Measurements from ENCODE around the gene TMEM18.

TMEM18 gene

GRCh38 chr2:649426-650342 lies 27.5 kb downstream of the TMEM18 start:
- FAIRE-seq, result no peak
- no peak for DNase-seq (ENCODE audit: insufficient read length, low spot score)
- no peak for TF ChIP-seq PAX5 (IDR thresholded peaks at IDR 0.05; ENCODE audit: insufficient read depth, low read length, severe bottlenecking)

GRCh38 chr2:648476-649424 lies 28.5 kb downstream of the TMEM18 start:
- no peak for FAIRE-seq

GRCh38 chr2:647691-648231 lies 29.4 kb downstream of the TMEM18 start:
- DNase-seq (ENCODE audit: insufficient read length, low spot score) (no peak), FAIRE-seq (no peak)
- no peak for TF ChIP-seq TAF1 (IDR thresholded peaks at IDR 0.05; ENCODE audit: low read depth, low read length)
- no peak for TF ChIP-seq PAX5 (IDR thresholded peaks at IDR 0.05; ENCODE audit: insufficient read depth, low read length, severe bottlenecking)
- no peak for TF ChIP-seq POU2F2 (IDR thresholded peaks at IDR 0.05; ENCODE audit: low read depth, low read length)
- no peak for TF ChIP-seq SPI1 (IDR thresholded peaks at IDR 0.05; ENCODE audit: low read depth, low read length)

More at GRCh38 chr2:648476-649424, 28.5 kb downstream of the TMEM18 start:
- DNase-seq (ENCODE audit: insufficient read length, low spot score), result no peak
- TF ChIP-seq POLR2AphosphoS5 (IDR thresholded peaks at IDR 0.05; ENCODE audit: low read depth, low read length) (no peak), PAX5 (IDR thresholded peaks at IDR 0.05; ENCODE audit: insufficient read depth, low read length, severe bottlenecking) (no peak), SPI1 (IDR thresholded peaks at IDR 0.05; ENCODE audit: low read depth, low read length) (no peak), POLR2A (IDR thresholded peaks at IDR 0.05; ENCODE audit: low read depth, low read length) (no peak), POU2F2 (IDR thresholded peaks at IDR 0.05; ENCODE audit: low read depth, low read length) (no peak), TAF1 (IDR thresholded peaks at IDR 0.05; ENCODE audit: low read depth, low read length) (no peak)

GRCh38 chr2:647003-647560 lies 30.1 kb downstream of the TMEM18 start:
- DNase-seq (ENCODE audit: insufficient read length, low spot score), result no peak
- TF ChIP-seq POLR2A (IDR thresholded peaks at IDR 0.05; ENCODE audit: low read depth, low read length) (no peak), SPI1 (IDR thresholded peaks at IDR 0.05; ENCODE audit: low read depth, low read length) (no peak), POU2F2 (IDR thresholded peaks at IDR 0.05; ENCODE audit: low read depth, low read length) (no peak), POLR2AphosphoS5 (IDR thresholded peaks at IDR 0.05; ENCODE audit: low read depth, low read length) (no peak), TAF1 (IDR thresholded peaks at IDR 0.05; ENCODE audit: low read depth, low read length) (no peak), PAX5 (IDR thresholded peaks at IDR 0.05; ENCODE audit: insufficient read depth, low read length, severe bottlenecking) (no peak)
- no peak for FAIRE-seq

- TF ChIP-seq TAF1 (IDR thresholded peaks at IDR 0.05; ENCODE audit: low read depth, low read length), result no peak
- TF ChIP-seq SPI1 (IDR thresholded peaks at IDR 0.05; ENCODE audit: low read depth, low read length), result no peak
- no peak for TF ChIP-seq PAX5 (IDR thresholded peaks at IDR 0.05; ENCODE audit: insufficient read depth, low read length, severe bottlenecking)
- no peak for TF ChIP-seq POLR2A (IDR thresholded peaks at IDR 0.05; ENCODE audit: low read depth, low read length)
- TF ChIP-seq POU2F2 (IDR thresholded peaks at IDR 0.05; ENCODE audit: low read depth, low read length), result no peak
- TF ChIP-seq POLR2AphosphoS5 (IDR thresholded peaks at IDR 0.05; ENCODE audit: low read depth, low read length), result no peak
- FAIRE-seq (no peak), DNase-seq (ENCODE audit: insufficient read length, low spot score) (no peak)
These were observed 32.3 kb downstream of the TMEM18 start for GRCh38 chr2:644871-645270.

GRCh38 chr2:643761-644160 lies 33.4 kb downstream of the TMEM18 start:
- no peak for DNase-seq (ENCODE audit: insufficient read length, low spot score)
- no peak for FAIRE-seq
- TF ChIP-seq POLR2AphosphoS5 (IDR thresholded peaks at IDR 0.05; ENCODE audit: low read depth, low read length), result no peak
- no peak for TF ChIP-seq POU2F2 (IDR thresholded peaks at IDR 0.05; ENCODE audit: low read depth, low read length)
- TF ChIP-seq POLR2A (IDR thresholded peaks at IDR 0.05; ENCODE audit: low read depth, low read length), result no peak
- TF ChIP-seq PAX5 (IDR thresholded peaks at IDR 0.05; ENCODE audit: insufficient read depth, low read length, severe bottlenecking), result no peak
- no peak for TF ChIP-seq TAF1 (IDR thresholded peaks at IDR 0.05; ENCODE audit: low read depth, low read length)
- no peak for TF ChIP-seq SPI1 (IDR thresholded peaks at IDR 0.05; ENCODE audit: low read depth, low read length)

- DNase-seq (ENCODE audit: insufficient read length, low spot score) (no peak), FAIRE-seq (no peak)
- TF ChIP-seq POLR2AphosphoS5 (IDR thresholded peaks at IDR 0.05; ENCODE audit: low read depth, low read length) (no peak), PAX5 (IDR thresholded peaks at IDR 0.05; ENCODE audit: insufficient read depth, low read length, severe bottlenecking) (no peak), SPI1 (IDR thresholded peaks at IDR 0.05; ENCODE audit: low read depth, low read length) (no peak), POLR2A (IDR thresholded peaks at IDR 0.05; ENCODE audit: low read depth, low read length) (no peak), POU2F2 (IDR thresholded peaks at IDR 0.05; ENCODE audit: low read depth, low read length) (no peak), TAF1 (IDR thresholded peaks at IDR 0.05; ENCODE audit: low read depth, low read length) (no peak)
These were observed 33.9 kb downstream of the TMEM18 start for GRCh38 chr2:643334-643733.

GRCh38 chr2:641872-642815 lies 35.1 kb downstream of the TMEM18 start:
- DNase-seq (ENCODE audit: insufficient read length, low spot score) (no peak), FAIRE-seq (no peak)
- TF ChIP-seq PAX5 (IDR thresholded peaks at IDR 0.05; ENCODE audit: insufficient read depth, low read length, severe bottlenecking) (no peak), SPI1 (IDR thresholded peaks at IDR 0.05; ENCODE audit: low read depth, low read length) (no peak), POLR2A (IDR thresholded peaks at IDR 0.05; ENCODE audit: low read depth, low read length) (no peak), POU2F2 (IDR thresholded peaks at IDR 0.05; ENCODE audit: low read depth, low read length) (no peak), TAF1 (IDR thresholded peaks at IDR 0.05; ENCODE audit: low read depth, low read length) (no peak), POLR2AphosphoS5 (IDR thresholded peaks at IDR 0.05; ENCODE audit: low read depth, low read length) (no peak)
